ENCODE measurements around the gene CIDEB.

The CIDEB gene

GRCh38 chr14:24286996-24287395 lies 20.8 kb downstream of the CIDEB start:
- no peak for DNase-seq

- DNase-seq, result no peak
These were observed 22.4 kb downstream of the CIDEB start for GRCh38 chr14:24285351-24285750.

- no peak for DNase-seq
These were observed 23.2 kb downstream of the CIDEB start for GRCh38 chr14:24284501-24285035.

- no peak for DNase-seq
These were observed 23.8 kb downstream of the CIDEB start for GRCh38 chr14:24283796-24284460.

GRCh38 chr14:24282736-24283135 lies 25.0 kb downstream of the CIDEB start:
- no peak for DNase-seq

- no peak for DNase-seq
These were observed 26.1 kb downstream of the CIDEB start for GRCh38 chr14:24281636-24282035.

- DNase-seq, result no peak
These were observed 26.8 kb downstream of the CIDEB start for GRCh38 chr14:24280797-24281460.

- DNase-seq, result peak; percentile 61 to 73
These were observed 28.2 kb downstream of the CIDEB start for GRCh38 chr14:24279301-24280186.

- no peak for DNase-seq
These were observed 29.4 kb downstream of the CIDEB start for GRCh38 chr14:24278424-24278823.

GRCh38 chr14:24277606-24278321 lies 30.0 kb downstream of the CIDEB start:
- peak; percentile 20 to 48 for DNase-seq

GRCh38 chr14:24277071-24277470 lies 30.7 kb downstream of the CIDEB start:
- no peak for DNase-seq

GRCh38 chr14:24274101-24274543 lies 33.7 kb downstream of the CIDEB start:
- peak; percentile 47 to 53 for DNase-seq

GRCh38 chr14:24273422-24273998 lies 34.3 kb downstream of the CIDEB start:
- DNase-seq, result no peak

GRCh38 chr14:24272467-24272866 lies 35.3 kb downstream of the CIDEB start:
- DNase-seq, result no peak

- no peak for DNase-seq
These were observed 35.9 kb downstream of the CIDEB start for GRCh38 chr14:24271834-24272263.

GRCh38 chr14:24271134-24271833 lies 36.5 kb downstream of the CIDEB start, which contains the start of gene RABGGTA:
Gene RABGGTA, minus strand, starts transcription at chr14:24271597. Its CDS starts 482 bp downstream, at chr14:24271115.
- peak; percentile 85 to 88 for DNase-seq

- no peak for DNase-seq
These were observed 37.1 kb downstream of the CIDEB start for GRCh38 chr14:24270537-24271133.

- DNase-seq, result no peak
These were observed 37.8 kb downstream of the CIDEB start for GRCh38 chr14:24269910-24270536.

- no peak for DNase-seq
These were observed 38.4 kb downstream of the CIDEB start for GRCh38 chr14:24269368-24269767.

GRCh38 chr14:24268225-24268624 lies 39.6 kb downstream of the CIDEB start:
- DNase-seq, result no peak
